Gastrocnemius medialis (tissue), 4 donors: Measurements from ENCODE around the gene MRPS12.

Experiments used
- POLR2A ChIP-seq, 2 donors: fragments of 450-650 bp; IDR thresholded peaks; one replicate each; pipeline ENCODE4 v1.6.1; 2017; ENCODE audit warnings: antibody characterized with exemption in 2 of 2, mild to moderate bottlenecking in 2 of 2, moderate library complexity in 2 of 2
- TF ChIP-seq, protein P1 (sequence below), 5 experiments: fragments of 450-650 bp in 3 of 5; fragments of 200-600 bp in 2 of 5; sonication (generic) in 2 of 5; IDR thresholded peaks in 4 of 5; conservative IDR thresholded peaks in 1 of 5; 1 replicate in 4 of 5; 2 replicates in 1 of 5; pipeline ENCODE4 v1.5.1; 2016 to 2019; ENCODE audit warnings: antibody characterized with exemption in 5 of 5, mild to moderate bottlenecking in 3 of 5, moderate library complexity in 3 of 5

- TF ChIP-seq, protein P1, sequence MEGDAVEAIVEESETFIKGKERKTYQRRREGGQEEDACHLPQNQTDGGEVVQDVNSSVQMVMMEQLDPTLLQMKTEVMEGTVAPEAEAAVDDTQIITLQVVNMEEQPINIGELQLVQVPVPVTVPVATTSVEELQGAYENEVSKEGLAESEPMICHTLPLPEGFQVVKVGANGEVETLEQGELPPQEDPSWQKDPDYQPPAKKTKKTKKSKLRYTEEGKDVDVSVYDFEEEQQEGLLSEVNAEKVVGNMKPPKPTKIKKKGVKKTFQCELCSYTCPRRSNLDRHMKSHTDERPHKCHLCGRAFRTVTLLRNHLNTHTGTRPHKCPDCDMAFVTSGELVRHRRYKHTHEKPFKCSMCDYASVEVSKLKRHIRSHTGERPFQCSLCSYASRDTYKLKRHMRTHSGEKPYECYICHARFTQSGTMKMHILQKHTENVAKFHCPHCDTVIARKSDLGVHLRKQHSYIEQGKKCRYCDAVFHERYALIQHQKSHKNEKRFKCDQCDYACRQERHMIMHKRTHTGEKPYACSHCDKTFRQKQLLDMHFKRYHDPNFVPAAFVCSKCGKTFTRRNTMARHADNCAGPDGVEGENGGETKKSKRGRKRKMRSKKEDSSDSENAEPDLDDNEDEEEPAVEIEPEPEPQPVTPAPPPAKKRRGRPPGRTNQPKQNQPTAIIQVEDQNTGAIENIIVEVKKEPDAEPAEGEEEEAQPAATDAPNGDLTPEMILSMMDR (IDR thresholded peaks at IDR 0.05 in 4 of 5, conservative IDR thresholded peaks at IDR 0.05 in 1 of 5), result no peak
- TF ChIP-seq POLR2A (IDR thresholded peaks at IDR 0.05), result no peak
Observed at GRCh38 chr19:38939957-38940356, 9.2 kb downstream of the MRPS12 start.
